OCI-LY1 (cell line): ENCODE results near the gene CHCHD5.
"Not testable (repeated sequence)": the region's sequence is repeated elsewhere in the genome, so short reads cannot be mapped to it uniquely, and the experiment has no call there.

Experiments used
- CTCF ChIP-seq: fragments of 200-600 bp; sonication (generic), shearing (Covaris generic); IDR thresholded peaks from 2 replicates; pipeline ENCODE4 v1.5.1; 2017; ENCODE audit warnings: mild to moderate bottlenecking, antibody characterized with exemption, low read length, moderate library complexity, mixed read lengths
- EZH2 ChIP-seq: fragments of 200-600 bp; sonication (generic), shearing (Covaris generic); IDR thresholded peaks from 2 replicates; pipeline ENCODE4 v1.8.0; 2017; ENCODE audit warnings: borderline replicate concordance, mixed run types, mild to moderate bottlenecking, antibody characterized with exemption, low read length, moderate library complexity, mixed read lengths

- not testable (repeated sequence) for TF ChIP-seq CTCF, EZH2
Observed at GRCh38 chr2:112536665-112537064, 47.7 kb upstream of the CHCHD5 start.
